GM06990 (cell line): ENCODE data around the gene C1orf210.

ENCODE experiments used
- DNase-seq: peaks from one replicate; pipeline ENCODE4 v3.0.0-alpha.2; 2011; ENCODE audit not compliant: insufficient read length; ENCODE audit errors: extremely low read depth
- H3K27me3 ChIP-seq: replicated peaks from 2 replicates; pipeline ENCODE4 v1.6.0; 2011; ENCODE audit warnings: low read length; ENCODE audit not compliant: control insufficient read depth, insufficient read depth
- H3K36me3 ChIP-seq: 2 replicates; pipeline ENCODE4 v1.5.1; 2011; ENCODE audit warnings: low read length; ENCODE audit not compliant: control insufficient read depth, insufficient read depth
- H3K4me3 ChIP-seq: replicated peaks from 2 replicates; pipeline ENCODE4 v1.5.1; 2011; ENCODE audit warnings: low read depth, mild to moderate bottlenecking, control low read depth, low read length
- TF ChIP-seq, protein P1 (sequence below): IDR thresholded peaks from 2 replicates; pipeline ENCODE4 v1.5.1; 2011; ENCODE audit warnings: low read length, control low read depth, mild to moderate bottlenecking, inconsistent platforms; ENCODE audit not compliant: insufficient read depth, poor library complexity, severe bottlenecking

Gene C1orf210

DNA sequence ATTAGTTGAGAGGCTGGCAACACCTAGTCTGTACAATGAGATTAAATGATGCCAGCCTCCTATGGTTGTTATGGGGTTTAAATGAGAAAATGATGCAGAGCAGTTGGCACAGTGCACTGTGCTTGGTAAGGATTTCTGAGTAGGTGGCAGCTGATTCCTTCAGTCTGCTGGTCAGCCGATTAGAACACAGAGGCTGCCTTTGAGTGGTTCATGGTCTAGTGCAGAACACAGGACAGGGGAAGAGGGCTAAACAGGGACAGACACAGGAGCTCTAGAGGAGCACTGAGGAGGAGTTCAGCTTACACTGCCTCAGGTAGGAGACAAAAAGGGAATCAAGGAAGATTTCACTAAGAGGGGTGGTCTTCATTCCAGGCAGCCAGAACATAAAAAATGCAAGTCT is 16.8 kb upstream of the C1orf210 start:
- no peaks in the 10 kb centered on the region; the same call in 1 of the 2 replicates for H3K27me3 ChIP-seq

DNA sequence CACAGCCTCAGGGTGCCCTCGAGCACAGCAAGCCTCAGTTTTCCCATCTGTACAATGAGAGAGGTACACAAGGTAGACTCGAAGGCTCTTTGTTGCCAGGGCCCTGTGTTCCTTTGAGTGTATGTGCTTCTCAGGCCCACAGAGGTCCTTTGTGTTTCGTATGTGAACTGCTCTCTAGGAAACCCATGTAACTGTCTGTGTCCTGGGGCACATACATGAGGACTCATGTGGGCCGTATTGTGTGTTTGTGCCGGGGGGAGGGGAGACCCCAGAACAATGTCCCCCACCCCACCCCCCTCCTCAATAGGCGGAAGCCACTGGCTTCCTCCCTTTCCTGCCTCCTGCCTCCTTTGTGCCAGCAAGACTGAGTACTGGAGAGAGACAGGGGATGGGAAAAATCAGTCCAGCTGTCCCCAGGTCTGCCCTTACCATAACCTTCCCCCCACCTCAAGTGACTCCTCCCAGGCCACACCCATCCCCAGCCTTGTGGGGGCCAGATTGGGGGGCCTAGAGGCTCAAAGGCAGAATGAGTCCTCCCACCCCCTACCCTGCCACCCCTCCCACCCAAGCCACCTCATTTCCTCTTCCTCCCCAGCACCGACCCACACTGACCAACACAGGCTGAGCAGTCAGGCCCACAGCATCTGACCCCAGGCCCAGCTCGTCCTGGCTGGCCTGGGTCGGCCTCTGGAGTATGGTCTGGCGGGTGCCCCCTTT is 15.2 kb upstream of the C1orf210 start, which contains the start of gene TIE1:
TIE1 (plus strand) TSS at position 605 of the 717 bp plus-strand sequence; CDS start at position 695, 90 bp downstream.
- Histone ChIP-seq H3K4me3 (no peak within 1 kb of the TSS), H3K27me3 (no peaks in the 10 kb centered on the region; the same call in 1 of the 2 replicates), H3K36me3 (no peaks in the 10 kb centered on the region)
- TF ChIP-seq, protein P1, sequence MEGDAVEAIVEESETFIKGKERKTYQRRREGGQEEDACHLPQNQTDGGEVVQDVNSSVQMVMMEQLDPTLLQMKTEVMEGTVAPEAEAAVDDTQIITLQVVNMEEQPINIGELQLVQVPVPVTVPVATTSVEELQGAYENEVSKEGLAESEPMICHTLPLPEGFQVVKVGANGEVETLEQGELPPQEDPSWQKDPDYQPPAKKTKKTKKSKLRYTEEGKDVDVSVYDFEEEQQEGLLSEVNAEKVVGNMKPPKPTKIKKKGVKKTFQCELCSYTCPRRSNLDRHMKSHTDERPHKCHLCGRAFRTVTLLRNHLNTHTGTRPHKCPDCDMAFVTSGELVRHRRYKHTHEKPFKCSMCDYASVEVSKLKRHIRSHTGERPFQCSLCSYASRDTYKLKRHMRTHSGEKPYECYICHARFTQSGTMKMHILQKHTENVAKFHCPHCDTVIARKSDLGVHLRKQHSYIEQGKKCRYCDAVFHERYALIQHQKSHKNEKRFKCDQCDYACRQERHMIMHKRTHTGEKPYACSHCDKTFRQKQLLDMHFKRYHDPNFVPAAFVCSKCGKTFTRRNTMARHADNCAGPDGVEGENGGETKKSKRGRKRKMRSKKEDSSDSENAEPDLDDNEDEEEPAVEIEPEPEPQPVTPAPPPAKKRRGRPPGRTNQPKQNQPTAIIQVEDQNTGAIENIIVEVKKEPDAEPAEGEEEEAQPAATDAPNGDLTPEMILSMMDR: no peak
- DNase-seq: no peak

More for the DNA sequence above, 16.8 kb upstream of the C1orf210 start:
- TF ChIP-seq, protein P1: no peak
- no peaks in the 10 kb centered on the region for H3K36me3 ChIP-seq
- no peak overlapping the region for H3K4me3 ChIP-seq
- no peak for DNase-seq

DNA sequence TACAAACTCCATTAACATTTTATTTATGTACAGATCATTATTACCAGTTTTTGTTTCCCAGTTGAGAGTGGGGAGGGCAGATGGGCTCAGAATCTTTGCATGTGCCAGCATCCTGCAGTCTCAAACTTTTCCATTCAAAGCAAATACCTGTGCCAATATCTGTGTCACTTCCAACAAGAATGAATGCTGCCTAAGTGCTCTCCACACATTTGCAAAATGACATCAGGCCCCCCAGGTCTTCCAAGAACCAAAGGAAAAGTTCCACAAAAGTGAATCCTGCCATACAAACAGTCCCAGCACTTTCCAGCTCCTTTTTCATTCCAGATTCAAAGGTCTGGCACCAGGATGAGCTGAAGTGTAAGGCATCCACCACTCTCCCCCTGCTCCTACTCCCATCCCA is 13.7 kb upstream of the C1orf210 start:
- no peak for DNase-seq
- TF ChIP-seq, protein P1: no peak
- Histone ChIP-seq H3K4me3 (no peak overlapping the region), H3K36me3 (no peaks in the 10 kb centered on the region), H3K27me3 (no peaks in the 10 kb centered on the region; the same call in 1 of the 2 replicates)

DNA sequence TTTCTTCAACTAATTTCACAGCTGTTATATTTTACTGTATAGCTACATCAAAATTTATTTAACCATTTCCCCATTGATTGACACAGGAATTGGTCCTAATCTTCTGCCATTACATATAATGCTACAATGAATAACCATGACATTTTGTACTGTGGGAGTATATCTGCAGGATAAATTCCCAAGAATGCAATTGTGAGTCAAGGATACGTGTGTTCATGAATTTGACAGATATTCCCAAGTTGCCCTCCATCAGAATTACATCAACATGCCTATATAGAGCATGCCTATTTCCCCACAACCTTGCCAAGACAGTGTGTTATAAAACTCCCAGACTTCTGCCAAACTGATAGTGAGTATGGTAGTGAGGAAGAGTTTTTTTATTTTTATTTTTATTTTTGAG is 12.7 kb upstream of the C1orf210 start:
- Histone ChIP-seq H3K36me3 (no peaks in the 10 kb centered on the region), H3K4me3 (no peak overlapping the region), H3K27me3 (no peaks in the 10 kb centered on the region)
- DNase-seq: no peak
- TF ChIP-seq, protein P1: no peak

DNA sequence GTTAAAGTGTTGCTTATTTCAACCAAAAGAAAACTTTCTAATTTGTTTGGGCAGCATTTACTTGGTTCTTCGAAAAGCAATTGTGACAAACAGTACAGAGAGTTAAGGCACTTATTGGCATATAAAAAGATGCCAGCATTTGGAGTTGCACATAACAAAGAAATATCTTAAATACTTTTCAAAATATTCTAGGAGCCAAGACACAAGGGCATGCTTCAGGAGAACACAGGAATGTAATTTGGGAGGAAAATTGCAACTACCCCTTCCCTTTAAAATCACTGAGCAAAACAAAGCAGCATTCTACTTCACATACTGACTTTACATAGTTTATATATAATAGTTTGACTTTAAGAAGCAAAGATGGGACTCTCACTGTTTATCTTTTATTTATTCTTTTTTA is 10.8 kb upstream of the C1orf210 start:
- Histone ChIP-seq H3K36me3 (no peaks in the 10 kb centered on the region), H3K4me3 (no peak overlapping the region), H3K27me3 (no peaks in the 10 kb centered on the region)
- TF ChIP-seq, protein P1: no peak
- DNase-seq: no peak
